Esophagus (tissue), 2 donors: ENCODE measurements around the gene IL16. TPM values are rescaled to one million over a fixed set of nuclear protein-coding genes. Genes with fewer than 3 reads are reported as not detected.

Experiments used
- H3K27ac ChIP-seq, 2 donors: one replicate each; pipeline ENCODE4 v1.5.1; 2013; ENCODE audit warnings: low read depth in 2 of 2, mild to moderate bottlenecking in 2 of 2, inconsistent platforms in 1 of 2, low read length in 1 of 2, moderate library complexity in 1 of 2
- H3K27me3 ChIP-seq, 2 donors: one replicate each; pipeline ENCODE4 v1.6.1; 2013; ENCODE audit warnings: low read length in 2 of 2, control low read depth in 1 of 2, mild to moderate bottlenecking in 1 of 2; ENCODE audit not compliant: insufficient read depth in 2 of 2, control insufficient read depth in 1 of 2
- H3K36me3 ChIP-seq, 2 donors: one replicate each; pipeline ENCODE4 v1.6.1; 2013; ENCODE audit warnings: low read length in 1 of 2; ENCODE audit not compliant: control insufficient read depth in 2 of 2, insufficient read depth in 2 of 2
- H3K4me1 ChIP-seq, 2 donors: one replicate each; pipeline ENCODE4 v1.6.1; 2013; ENCODE audit warnings: low read length in 1 of 2; ENCODE audit not compliant: control insufficient read depth in 2 of 2, insufficient read depth in 2 of 2
- H3K4me3 ChIP-seq, 2 donors: one replicate each; pipeline ENCODE4 v1.5.1; 2013; ENCODE audit warnings: low read length in 2 of 2, mild to moderate bottlenecking in 2 of 2, low read depth in 1 of 2, moderate library complexity in 1 of 2
- H3K9me3 ChIP-seq, 2 donors: one replicate each; pipeline ENCODE4 v1.6.1; 2013; ENCODE audit warnings: mild to moderate bottlenecking in 2 of 2, low read depth in 1 of 2, low read length in 1 of 2, moderate library complexity in 1 of 2; ENCODE audit not compliant: control insufficient read depth in 2 of 2, insufficient read depth in 1 of 2
- WGBS, 2 donors: extraction: QIAGEN DNeasy Blood & Tissue Kit; methylation state at CpG; one replicate each; pipeline ENCODE4 v1.1.7; 2013; 5-methylcytosine and 5-hydroxymethylcytosine counted together
- polyA plus RNA-seq, 2 donors: library from polyadenylated mRNA; stranded (reverse); fragments of 200-250 nt; gene quantifications; one replicate each; pipeline ENCODE4 v1.2.3, GENCODE V29; 2013
- donor health status: healthy with polysubstance abuse.
- donor health status: Bipolar disorder and iron deficiency.

Gene IL16
- polyA plus RNA-seq, 2 donors = 2.6 to 3.1 TPM

DNA sequence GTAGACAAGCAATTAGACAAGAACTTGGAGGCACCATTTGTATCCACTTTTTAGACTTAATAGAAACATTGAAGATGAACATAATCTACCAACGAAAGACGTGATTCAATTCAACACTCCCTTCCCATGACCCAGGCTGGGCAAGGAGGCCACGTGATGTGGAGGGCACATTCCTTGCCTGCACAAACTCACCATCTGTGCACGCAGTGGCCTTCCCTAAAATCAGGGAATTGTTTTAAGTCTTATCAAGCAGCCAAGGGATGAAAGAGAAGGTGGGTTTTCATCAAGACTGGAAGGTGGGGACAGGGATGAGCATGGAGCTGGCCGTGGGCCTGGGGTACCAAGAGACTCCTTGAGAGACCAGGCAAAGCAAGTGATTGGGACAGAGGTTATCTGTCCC, 113.8 kb downstream of the IL16 start:
- 97 to 98% methylated on average over 5 of the region's 5 CpGs for WGBS, 2 donors
- no peak overlapping the region for H3K4me3 ChIP-seq
- H3K4me1 ChIP-seq = peaks cover 0 to 9% of the 10 kb centered on the region in 2 donors
- peaks cover 14 to 43% of the 10 kb centered on the region in 2 donors for H3K36me3 ChIP-seq
- H3K27ac ChIP-seq = no peak overlapping the region
- H3K27me3 ChIP-seq = no peaks in the 10 kb centered on the region
- no peaks in the 10 kb centered on the region for H3K9me3 ChIP-seq

DNA sequence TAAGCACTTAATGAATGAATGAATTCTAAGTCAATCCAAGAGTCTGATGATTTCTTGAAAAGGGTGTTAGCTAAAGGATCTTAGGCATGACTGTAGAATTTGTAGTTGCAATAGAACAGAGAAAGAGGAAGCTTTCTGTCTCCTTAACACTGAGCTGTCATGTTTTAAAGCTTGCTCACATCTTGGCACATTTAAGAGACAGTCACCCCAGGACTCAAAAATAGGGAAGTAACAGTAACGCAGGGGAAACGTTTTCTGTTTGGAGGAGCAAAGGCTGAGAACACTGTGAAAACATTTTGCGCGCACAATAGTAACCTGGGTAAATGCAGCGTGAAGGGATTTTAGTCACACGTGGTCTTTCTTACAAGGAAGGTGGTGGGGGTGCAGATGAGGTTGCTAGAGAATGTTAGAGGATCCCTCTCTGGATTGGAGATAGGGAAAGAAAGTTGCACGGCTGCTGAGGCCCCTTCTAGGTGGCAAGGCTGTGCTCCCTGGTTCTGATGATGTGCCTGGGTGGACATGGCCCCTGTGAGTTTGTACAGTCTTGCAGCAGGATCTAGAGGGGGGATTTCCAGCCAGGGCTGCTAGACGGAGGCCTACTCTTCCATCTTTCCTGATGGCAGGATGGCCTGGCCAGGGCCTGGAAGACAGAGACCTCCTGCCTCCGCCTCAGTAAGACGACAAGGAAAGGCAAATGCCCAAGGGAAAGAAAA, 115.2 kb downstream of the IL16 start:
- peaks cover 14 to 38% of the 10 kb centered on the region in 2 donors for H3K36me3 ChIP-seq
- H3K9me3 ChIP-seq = no peaks in the 10 kb centered on the region
- peaks cover 0 to 9% of the 10 kb centered on the region in 2 donors for H3K4me1 ChIP-seq
- WGBS, 2 donors = 76 to 82% methylated on average over 10 of the region's 10 CpGs
- no peak overlapping the region for H3K4me3 ChIP-seq
- H3K27me3 ChIP-seq = no peaks in the 10 kb centered on the region
- H3K27ac ChIP-seq = peak overlapping the region; percentile 29 to 63

DNA sequence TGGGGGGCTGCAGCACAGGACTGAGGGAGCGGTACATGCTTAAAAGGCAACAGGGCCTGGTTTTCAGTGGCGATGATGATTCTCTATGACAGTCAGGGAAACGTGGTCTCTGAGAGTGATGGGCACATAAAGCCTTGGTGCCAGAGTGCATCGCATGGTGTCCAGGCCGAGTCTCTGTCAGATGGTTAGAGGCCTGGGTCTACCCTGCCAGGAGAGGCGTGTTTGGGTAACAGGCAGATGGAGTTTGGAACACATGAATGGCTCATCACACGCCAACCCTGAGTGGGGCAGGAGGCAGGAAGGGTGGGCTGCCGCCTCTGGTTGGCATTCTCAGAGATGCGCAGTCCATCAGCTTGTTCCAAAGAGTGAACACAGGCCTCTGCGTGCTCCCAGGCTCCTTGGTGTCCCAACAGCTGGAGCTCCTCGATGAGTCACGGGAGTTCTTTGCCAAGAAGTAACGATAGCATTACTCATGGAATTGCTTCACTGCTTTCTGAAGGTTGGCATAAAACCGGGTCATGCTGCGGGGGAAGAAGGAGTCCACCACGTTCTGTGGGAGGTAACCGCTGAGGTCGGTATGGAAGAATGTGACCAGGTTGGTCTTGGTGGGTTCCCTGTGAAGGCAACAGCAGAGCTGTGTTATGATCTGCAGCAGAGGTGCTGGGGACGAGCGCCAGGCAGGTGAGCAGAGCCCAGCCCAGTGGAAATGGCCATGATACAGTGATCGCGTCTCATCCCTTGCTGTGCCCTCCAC, 116.3 kb downstream of the IL16 start:
- Histone ChIP-seq H3K9me3 (no peaks in the 10 kb centered on the region), H3K4me1 (peaks cover 0 to 9% of the 10 kb centered on the region in 2 donors), H3K4me3 (no peak overlapping the region), H3K36me3 (peaks cover 17 to 46% of the 10 kb centered on the region in 2 donors), H3K27me3 (no peaks in the 10 kb centered on the region), H3K27ac (peak overlapping the region; percentile 74 to 89)
- WGBS, 2 donors = 45 to 63% methylated on average over 22 of the region's 22 CpGs

DNA sequence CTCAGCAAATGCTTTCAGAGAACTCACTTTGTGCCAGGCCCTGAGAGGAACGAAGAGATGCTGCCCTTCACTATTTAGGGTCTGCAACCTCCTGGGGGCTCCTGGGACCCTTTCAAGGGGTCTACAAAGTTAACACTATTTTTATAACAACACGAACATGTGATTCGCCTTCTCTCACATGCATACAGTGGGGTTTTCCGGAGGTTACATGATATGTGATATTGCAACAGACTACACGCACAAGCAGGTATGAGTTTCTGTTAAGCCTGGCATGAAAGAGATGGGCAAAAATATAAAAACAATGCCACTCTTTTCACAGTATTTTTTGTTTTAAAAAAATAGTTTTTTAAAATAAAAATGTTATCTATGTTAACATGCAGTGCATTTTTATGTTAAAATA, 117.0 kb downstream of the IL16 start:
- Histone ChIP-seq H3K4me1 (peaks cover 0 to 9% of the 10 kb centered on the region in 2 donors), H3K4me3 (no peak overlapping the region), H3K27me3 (no peaks in the 10 kb centered on the region), H3K9me3 (no peaks in the 10 kb centered on the region), H3K27ac (peak overlapping the region; percentile 74 to 89), H3K36me3 (peaks cover 16 to 49% of the 10 kb centered on the region in 2 donors)
- 60 to 73% methylated on average over 5 of the region's 5 CpGs for WGBS, 2 donors

DNA sequence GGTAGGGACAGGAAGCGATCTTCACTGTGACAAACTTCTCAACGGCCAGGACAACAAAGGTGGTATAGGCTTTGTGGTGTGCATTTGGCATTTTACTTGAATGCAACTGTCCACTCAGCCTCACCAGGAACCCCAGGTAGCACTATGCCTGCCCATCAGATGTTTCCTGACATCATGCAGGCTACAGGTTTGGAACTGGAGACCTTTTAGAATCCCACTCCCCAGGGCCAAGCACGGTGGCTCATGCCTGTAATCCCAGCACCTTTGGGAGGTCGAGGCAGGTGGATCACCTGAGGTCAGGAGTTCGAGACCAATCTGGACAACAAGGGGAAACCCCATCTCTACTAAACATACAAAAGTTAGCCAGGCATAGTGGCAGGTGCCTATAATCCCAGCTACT, 117.7 kb downstream of the IL16 start:
- no peaks in the 10 kb centered on the region for H3K9me3 ChIP-seq
- no peaks in the 10 kb centered on the region for H3K27me3 ChIP-seq
- H3K36me3 ChIP-seq = peaks cover 16 to 51% of the 10 kb centered on the region in 2 donors
- peak overlapping the region in 1 of 2 donors; percentile 36 for H3K27ac ChIP-seq
- H3K4me3 ChIP-seq = no peak overlapping the region
- peaks cover 0 to 9% of the 10 kb centered on the region in 2 donors for H3K4me1 ChIP-seq
- WGBS, 2 donors = 87 to 90% methylated on average over 5 of the region's 5 CpGs

DNA sequence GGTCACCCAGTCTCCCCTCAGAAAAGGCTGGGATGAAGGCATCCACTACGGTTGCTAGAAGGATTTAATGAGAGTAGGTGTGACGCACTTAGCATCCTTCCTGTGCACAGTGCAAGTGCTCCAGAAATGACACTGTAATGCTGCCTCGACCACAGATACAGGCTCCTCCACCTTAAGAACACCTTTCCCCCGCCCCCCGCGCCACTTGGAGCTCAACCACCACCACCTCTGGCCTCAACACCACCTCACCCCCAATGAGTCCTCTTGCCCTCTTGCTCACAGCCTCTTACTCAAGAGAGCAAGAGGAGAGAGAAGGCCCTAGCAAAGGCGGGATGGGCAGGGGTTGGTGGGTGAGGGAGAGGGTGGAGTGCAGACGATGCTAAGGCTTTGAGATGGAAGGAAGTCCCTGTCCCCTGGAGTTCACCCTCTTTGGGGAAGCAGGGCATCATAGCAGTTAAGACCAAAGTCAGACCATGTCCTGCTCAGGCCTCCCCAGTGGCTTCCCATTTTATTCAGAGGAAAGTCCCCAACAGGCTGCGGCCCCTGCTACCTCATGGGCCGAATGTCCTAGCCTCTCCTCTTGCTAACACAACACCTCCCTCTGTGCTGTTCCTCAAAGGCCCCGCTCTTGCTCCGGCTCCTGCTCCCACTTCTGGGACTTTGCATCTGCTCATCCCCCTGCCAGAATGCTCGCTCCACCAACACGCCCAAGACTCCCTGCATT, 118.9 kb downstream of the IL16 start:
- H3K4me3 ChIP-seq = no peak overlapping the region
- no peaks in the 10 kb centered on the region for H3K9me3 ChIP-seq
- peaks cover 11 to 55% of the 10 kb centered on the region in 2 donors for H3K36me3 ChIP-seq
- peaks cover 0 to 9% of the 10 kb centered on the region in 2 donors for H3K4me1 ChIP-seq
- H3K27ac ChIP-seq = no peak overlapping the region
- WGBS, 2 donors = 85 to 89% methylated on average over 14 of the region's 14 CpGs
- H3K27me3 ChIP-seq = no peaks in the 10 kb centered on the region

DNA sequence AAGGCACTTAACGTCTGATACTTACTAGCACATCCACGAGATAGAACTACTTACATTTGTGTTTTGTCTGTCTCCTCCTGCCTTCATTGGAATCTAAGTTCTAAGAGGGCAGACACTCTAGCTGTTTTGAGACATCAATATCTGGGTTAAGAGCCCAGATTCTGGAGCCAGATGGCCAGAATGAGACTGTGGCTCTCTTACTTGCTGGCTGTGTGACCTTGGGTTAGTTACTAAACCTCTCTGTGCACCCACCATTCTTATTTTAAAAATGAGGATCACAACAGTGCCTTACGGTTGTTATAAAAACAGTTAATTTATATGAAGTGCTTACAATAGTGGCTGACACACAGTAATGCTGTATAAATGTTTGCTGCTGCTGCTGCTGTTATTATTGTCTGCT, 119.6 kb downstream of the IL16 start:
- H3K27ac ChIP-seq = no peak overlapping the region
- H3K4me3 ChIP-seq = no peak overlapping the region
- 74 to 79% methylated on average over 3 of the region's 3 CpGs for WGBS, 2 donors
- peaks cover 0 to 9% of the 10 kb centered on the region in 2 donors for H3K4me1 ChIP-seq
- H3K9me3 ChIP-seq = no peaks in the 10 kb centered on the region
- H3K36me3 ChIP-seq = peaks cover 11 to 52% of the 10 kb centered on the region in 2 donors
- no peaks in the 10 kb centered on the region for H3K27me3 ChIP-seq

DNA sequence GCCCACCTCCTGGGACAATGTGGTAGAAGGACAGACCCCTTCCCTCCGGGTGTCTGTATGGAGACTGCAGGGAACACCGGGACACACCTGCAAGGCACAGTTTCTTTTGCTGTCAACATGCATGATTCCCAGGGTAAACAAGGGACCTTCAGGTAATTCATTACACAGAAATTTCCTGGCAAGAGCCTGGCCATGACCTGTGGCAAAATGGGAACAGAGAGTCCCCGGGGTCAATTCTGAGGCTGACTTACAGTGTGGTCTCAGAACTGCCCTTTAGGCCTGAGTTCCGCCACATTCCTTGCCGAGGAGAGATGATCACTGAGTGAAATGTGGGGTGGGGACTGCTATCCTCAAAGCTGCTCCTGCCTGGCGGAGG, 121.0 kb downstream of the IL16 start:
- peaks cover 0 to 9% of the 10 kb centered on the region in 2 donors for H3K4me1 ChIP-seq
- H3K27me3 ChIP-seq = no peaks in the 10 kb centered on the region
- H3K9me3 ChIP-seq = no peaks in the 10 kb centered on the region
- peaks cover 5 to 49% of the 10 kb centered on the region in 2 donors for H3K36me3 ChIP-seq
- 91 to 92% methylated on average over 6 of the region's 6 CpGs for WGBS, 2 donors
- H3K27ac ChIP-seq = no peak overlapping the region
- no peak overlapping the region for H3K4me3 ChIP-seq

DNA sequence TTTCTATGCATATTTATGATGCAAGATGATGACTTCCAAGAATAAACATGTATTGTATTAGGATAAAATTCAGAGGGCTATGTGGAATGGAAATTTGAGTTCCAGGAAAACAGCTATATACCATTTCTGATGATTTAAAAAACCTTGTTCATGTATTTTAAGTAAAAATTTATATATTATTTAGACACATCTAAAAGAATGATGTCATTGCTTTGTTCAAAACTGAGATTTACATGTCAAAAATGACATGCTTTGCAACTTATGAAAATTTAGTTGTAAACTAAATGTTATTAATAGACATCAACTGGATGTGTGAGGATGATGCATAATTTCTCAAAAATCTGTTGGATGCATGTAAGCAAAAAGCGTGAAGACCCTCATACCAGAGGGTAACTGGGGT, 125.0 kb downstream of the IL16 start:
- H3K4me1 ChIP-seq = peaks cover 0 to 4% of the 10 kb centered on the region in 2 donors

More for the DNA sequence above, 125.0 kb downstream of the IL16 start:
- peaks cover 5 to 34% of the 10 kb centered on the region in 2 donors for H3K36me3 ChIP-seq
- H3K27me3 ChIP-seq = no peaks in the 10 kb centered on the region
- H3K27ac ChIP-seq = peak overlapping the region; percentile 71 to 94
- no peaks in the 10 kb centered on the region for H3K9me3 ChIP-seq
- 78 to 85% methylated on average over 1 of the region's 1 CpG for WGBS, 2 donors
- H3K4me3 ChIP-seq = no peak overlapping the region
